Lower lobe of right lung (tissue), 2 donors: ENCODE measurements around the gene PITX2. TPM values are rescaled to one million over a fixed set of nuclear protein-coding genes. Genes with fewer than 3 reads are reported as not detected.

ENCODE experiments used
- ATAC-seq, 2 donors: fragments of 200-7000 bp; cut with Tn5 transposase; one replicate each; pipeline ENCODE4 v1.9.1; 2020 to 2022; ENCODE audit warnings: mild to moderate bottlenecking in 2 of 2, moderate library complexity in 2 of 2
- DNase-seq: peaks from one replicate; pipeline ENCODE4 v3.0.0-alpha.2; 2020
- H3K27ac ChIP-seq: fragments of 200-600 bp; one replicate; pipeline ENCODE4 v1.8.0; 2022
- H3K27me3 ChIP-seq: fragments of 200-600 bp; one replicate; pipeline ENCODE4 v1.8.0; 2022; ENCODE audit warnings: low read depth
- H3K36me3 ChIP-seq: fragments of 200-600 bp; one replicate; pipeline ENCODE4 v1.8.0; 2022; ENCODE audit warnings: mild to moderate bottlenecking
- H3K4me1 ChIP-seq: fragments of 200-600 bp; one replicate; pipeline ENCODE4 v1.8.0; 2022
- H3K4me3 ChIP-seq: fragments of 200-600 bp; one replicate; pipeline ENCODE4 v1.8.0; 2022; ENCODE audit warnings: mild to moderate bottlenecking
- H3K9me3 ChIP-seq: fragments of 200-600 bp; one replicate; pipeline ENCODE4 v1.8.0; 2022
- CTCF ChIP-seq: fragments of 200-600 bp; IDR thresholded peaks from one replicate; pipeline ENCODE4 v1.8.0; 2022; ENCODE audit warnings: antibody characterized with exemption, mild to moderate bottlenecking
- intact Hi-C: fragments of 100-400 bp; cut with DNase I; formaldehyde crosslinking; loops from one replicate; pipeline ENCODE4 v1.11.0; 2022
- total RNA-seq: library from RNA; stranded (reverse); fragmentation: NEBNext Ultra II Directional; extraction: Animal tissue kit (Norgen Biotek cat#: 25700); gene quantifications from one replicate; pipeline ENCODE4 v1.2.1, GENCODE V29; 2021
- donor health status: DM: no; HTN: yes; CAD: no; lungs with severe emphysema.

The PITX2 gene
- total RNA-seq, 1 donor from 2014 or later = not detected

- Histone ChIP-seq H3K4me3 (no peak overlapping the region), H3K4me1 (peaks cover 26% of the 10 kb centered on the region), H3K27ac (no peak overlapping the region), H3K36me3 (no peaks in the 10 kb centered on the region), H3K27me3 (peaks cover 99% of the 10 kb centered on the region), H3K9me3 (no peaks in the 10 kb centered on the region)
- DNase-seq (no peak), ATAC-seq (no peak)
- intact Hi-C loops = no loop called here
- no peak for TF ChIP-seq CTCF
These were observed 12.4 kb upstream of the PITX2 start for GRCh38 chr4:110635163-110635865.

- no peak overlapping the region for H3K4me3 ChIP-seq
- ATAC-seq (no peak), DNase-seq (no peak)
- H3K27ac ChIP-seq = no peak overlapping the region
- H3K9me3 ChIP-seq = no peaks in the 10 kb centered on the region
- H3K36me3 ChIP-seq = no peaks in the 10 kb centered on the region
- intact Hi-C loops = no loop called here
- peaks cover 99% of the 10 kb centered on the region for H3K27me3 ChIP-seq
- H3K4me1 ChIP-seq = peaks cover 26% of the 10 kb centered on the region
- no peak for TF ChIP-seq CTCF
These were observed 11.7 kb upstream of the PITX2 start for GRCh38 chr4:110634350-110635162.

GRCh38 chr4:110633358-110634341 lies 10.8 kb upstream of the PITX2 start:
- no peak for ATAC-seq
- peaks cover 99% of the 10 kb centered on the region for H3K27me3 ChIP-seq
- H3K27ac ChIP-seq = no peak overlapping the region
- intact Hi-C loops = no loop called here
- H3K4me1 ChIP-seq = peaks cover 26% of the 10 kb centered on the region
- no peaks in the 10 kb centered on the region for H3K9me3 ChIP-seq
- no peak overlapping the region for H3K4me3 ChIP-seq
- H3K36me3 ChIP-seq = no peaks in the 10 kb centered on the region
- TF ChIP-seq CTCF = no peak
- no peak for DNase-seq

GRCh38 chr4:110632506-110633357 lies 9.9 kb upstream of the PITX2 start:
- ATAC-seq = no peak
- Histone ChIP-seq H3K27ac (no peak overlapping the region), H3K4me3 (peak overlapping the region; percentile 42), H3K9me3 (no peaks in the 10 kb centered on the region), H3K27me3 (peaks cover 99% of the 10 kb centered on the region), H3K4me1 (peaks cover 26% of the 10 kb centered on the region), H3K36me3 (no peaks in the 10 kb centered on the region)
- intact Hi-C loops = no loop called here
- DNase-seq = no peak
- no peak for TF ChIP-seq CTCF
